ENCODE measurements around the gene PALM. TPM values are rescaled to one million over a fixed set of nuclear protein-coding genes. Genes with fewer than 3 reads are reported as not detected.

Gene PALM
- total RNA-seq, 2 experiments from 2014 or later, result 0.13 TPM; not detected in 1

- CTCF ChIA-PET, result interaction anchor here (0.6 kb wide), 1 partner anchor 159 kb away, joined by 4 read pairs; no protein-coding TSS in a partner anchor
- POLR2A ChIA-PET, result no interaction called here
These were observed 55.1 kb downstream of the PALM start for GRCh38 chr19:763869-764268.

DNA sequence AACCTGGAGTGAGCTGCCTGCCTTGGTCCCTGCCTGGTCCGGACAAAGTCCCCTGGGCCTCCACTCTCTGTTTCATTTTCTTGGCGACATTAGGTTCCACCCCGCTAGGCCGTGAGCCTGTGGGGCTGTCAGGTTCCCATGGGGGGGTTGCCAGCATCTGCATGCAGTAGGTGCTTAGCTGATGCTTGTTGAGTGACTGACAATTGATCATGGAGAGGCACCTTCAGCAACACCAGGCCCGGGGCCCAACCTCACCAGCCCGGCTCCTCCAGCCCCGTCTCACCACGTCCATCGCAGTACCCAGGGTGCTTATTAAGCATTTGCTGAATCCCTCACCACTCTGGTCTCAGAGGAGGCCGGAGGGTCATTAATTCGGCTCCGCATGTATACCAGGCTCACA is 55.6 kb downstream of the PALM start:
- CTCF ChIA-PET, result interaction anchor here (0.6 kb wide), 2 partner anchors 110 to 158 kb away, joined by 3 to 4 read pairs; no protein-coding TSS in a partner anchor
- POLR2A ChIA-PET, result no interaction called here

DNA sequence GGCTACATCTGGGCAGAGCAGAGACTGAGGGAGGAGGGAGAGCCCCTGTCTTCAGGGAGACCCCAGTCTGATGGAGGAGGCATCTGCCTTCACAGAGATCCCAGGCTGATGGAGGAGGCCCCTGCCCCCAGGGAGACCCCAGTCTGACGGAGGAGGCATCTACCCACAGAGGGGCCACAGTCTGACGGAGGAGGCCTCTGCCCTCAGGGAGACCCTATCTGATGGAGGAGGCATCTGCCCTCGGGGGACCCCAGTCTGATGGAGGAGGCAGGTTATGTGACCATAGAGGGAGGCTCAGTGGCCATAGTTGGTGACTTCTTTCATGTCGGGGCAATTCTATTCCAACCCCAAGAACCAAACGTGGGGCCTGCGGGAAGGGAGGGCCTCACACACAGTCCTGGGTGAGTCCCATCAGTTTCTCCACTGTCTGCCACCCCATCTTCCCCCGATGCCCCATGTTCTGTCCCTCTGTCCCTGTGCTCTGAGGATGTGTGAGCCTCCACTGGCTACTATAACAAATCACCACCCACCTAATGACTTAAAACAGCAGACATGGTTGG is 56.5 kb downstream of the PALM start:
- CTCF ChIA-PET, result no interaction called here
- POLR2A ChIA-PET, result no interaction called here

GRCh38 chr19:768424-768823 is 59.7 kb downstream of the PALM start:
- POLR2A ChIA-PET, result no interaction called here
- CTCF ChIA-PET, result no interaction called here

DNA sequence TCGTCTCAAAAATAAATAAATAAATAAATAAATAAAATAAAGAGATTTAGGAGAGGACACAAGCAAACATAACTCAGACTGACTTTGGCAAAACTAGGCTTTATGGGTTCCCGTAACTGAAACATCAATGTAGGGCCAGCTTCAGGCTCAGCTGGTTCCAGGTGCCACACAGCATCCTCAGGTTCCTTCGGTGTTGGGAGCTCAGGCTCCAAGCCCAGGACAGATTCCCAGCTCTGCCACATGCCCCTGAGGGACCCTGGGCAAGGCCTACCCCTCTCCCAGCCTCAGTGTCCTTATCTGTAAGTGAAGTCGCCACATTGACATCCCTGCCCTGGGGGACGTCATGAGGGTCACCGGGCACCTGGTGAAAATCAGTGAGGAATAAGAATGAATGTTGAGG is 60.9 kb downstream of the PALM start:
- POLR2A ChIA-PET, result interaction anchor here (0.7 kb wide), 1 partner anchor 138 kb away, joined by 4 read pairs; no protein-coding TSS in a partner anchor

DNA sequence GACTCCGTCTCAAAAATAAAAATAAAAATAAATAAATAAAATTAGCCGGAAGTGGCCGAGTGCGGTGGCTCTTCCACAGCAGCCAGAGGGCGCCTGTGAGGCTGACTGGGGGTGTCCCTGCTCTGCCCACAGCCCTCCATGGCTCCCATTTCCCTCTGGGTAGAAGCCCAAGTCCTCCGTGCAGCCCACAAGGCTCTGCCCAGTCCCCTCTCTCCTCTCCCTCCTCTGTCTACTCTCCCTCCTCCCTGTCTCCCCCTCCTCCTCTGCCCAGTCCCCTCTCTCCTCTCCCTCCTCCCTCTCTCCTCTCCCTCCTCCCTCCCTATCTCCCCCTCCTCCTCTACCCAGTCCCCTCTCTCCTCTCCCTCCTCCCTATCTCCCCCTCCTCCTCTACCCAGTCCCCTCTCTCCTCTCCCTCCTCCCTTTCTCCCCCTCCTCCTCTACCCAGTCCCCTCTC is 62.6 kb downstream of the PALM start:
- CTCF ChIA-PET, result interaction anchor here (1.0 to 1.2 kb wide), 2 partner anchors 30 to 88 kb away, joined by 3 read pairs; partner anchors contain the start of gene CFD
- POLR2A ChIA-PET, result no interaction called here

More for the DNA sequence above, 60.9 kb downstream of the PALM start:
- CTCF ChIA-PET, result interaction anchor here (0.6 to 1.3 kb wide), 12 partner anchors 9 to 1056 kb away, joined by 3 to 8 read pairs (median 4); partner anchors contain the start of gene WDR18

- POLR2A ChIA-PET, result no interaction called here
- CTCF ChIA-PET, result interaction anchor here (0.6 to 0.7 kb wide), 2 partner anchors 61 to 85 kb away, joined by 3 read pairs; no protein-coding TSS in a partner anchor
These were observed 63.3 kb downstream of the PALM start for GRCh38 chr19:772063-772462.

- POLR2A ChIA-PET, result no interaction called here
- CTCF ChIA-PET, result interaction anchor here (0.7 kb wide), 1 partner anchor 152 kb away, joined by 3 read pairs; no protein-coding TSS in a partner anchor
These were observed 64.1 kb downstream of the PALM start for GRCh38 chr19:772730-773436.

GRCh38 chr19:776549-776948 is 67.8 kb downstream of the PALM start:
- ChIA-PET POLR2A (no interaction called here), CTCF (no interaction called here)

DNA sequence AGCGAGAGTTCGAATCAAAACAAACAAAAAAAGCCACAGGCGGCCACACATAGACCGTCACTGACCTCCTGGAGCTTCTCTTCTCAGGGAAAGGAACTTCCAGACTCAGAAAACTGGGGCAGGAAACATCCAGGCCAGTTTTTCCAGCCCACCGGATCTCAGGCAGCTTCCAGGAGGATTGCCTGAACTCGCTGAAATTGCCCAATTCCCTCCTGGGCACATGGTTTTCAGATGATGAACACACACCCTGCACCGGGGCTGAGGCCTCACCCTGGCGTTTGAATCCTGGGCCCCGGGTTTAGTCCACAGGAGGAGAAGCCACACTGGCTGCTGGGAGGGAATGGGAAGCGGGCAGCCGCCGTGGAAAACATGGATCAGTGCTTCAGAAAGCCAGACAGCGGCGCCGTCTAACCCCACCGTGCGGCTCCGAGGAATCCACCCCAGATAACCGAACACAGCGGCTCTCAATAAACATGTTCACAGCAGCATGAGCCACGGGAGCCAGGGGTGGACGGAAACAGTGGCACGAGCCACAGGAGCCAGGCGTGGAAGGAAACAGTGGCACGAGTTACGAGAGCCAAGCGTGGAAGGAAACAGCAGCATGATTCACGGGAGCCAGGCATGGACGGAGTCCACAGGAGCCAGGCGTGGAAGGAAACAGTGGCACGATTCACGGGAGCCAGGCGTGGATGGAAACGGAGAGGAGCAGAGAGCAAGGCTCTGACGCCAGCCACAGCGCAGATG is 70.3 kb downstream of the PALM start:
- CTCF ChIA-PET, result no interaction called here
- POLR2A ChIA-PET, result interaction anchor here (0.7 kb wide), 1 partner anchor 228 kb away, joined by 7 read pairs; no protein-coding TSS in a partner anchor

GRCh38 chr19:780935-781334 is 72.2 kb downstream of the PALM start:
- CTCF ChIA-PET, result no interaction called here
- POLR2A ChIA-PET, result no interaction called here

- ChIA-PET POLR2A (no interaction called here), CTCF (no interaction called here)
These were observed 73.1 kb downstream of the PALM start for GRCh38 chr19:781800-782184.

GRCh38 chr19:782185-782877 is 73.6 kb downstream of the PALM start:
- ChIA-PET POLR2A (no interaction called here), CTCF (no interaction called here)

GRCh38 chr19:782878-783668 is 74.3 kb downstream of the PALM start:
- POLR2A ChIA-PET, result no interaction called here
- CTCF ChIA-PET, result no interaction called here

DNA sequence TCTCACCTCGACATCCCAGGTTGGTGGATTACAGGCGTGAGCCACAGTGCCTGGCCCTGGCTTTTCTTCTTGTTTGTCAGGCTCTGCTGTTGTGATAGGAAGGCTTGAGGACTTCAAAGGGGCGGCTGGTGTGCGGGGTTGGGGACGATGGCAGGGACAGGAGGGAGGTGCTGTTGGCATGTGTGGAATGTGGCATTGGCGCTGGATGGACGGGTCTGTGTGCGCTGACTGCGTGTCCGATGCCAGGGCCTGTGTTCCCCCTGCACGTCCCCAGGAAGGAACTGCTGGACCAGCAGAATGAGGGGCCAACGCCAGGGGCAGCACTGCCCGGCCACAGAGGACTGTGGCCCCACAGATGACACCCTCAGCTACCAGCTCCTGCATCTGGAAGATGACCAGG is 75.8 kb downstream of the PALM start:
- CTCF ChIA-PET, result interaction anchor here (1.1 kb wide), 1 partner anchor 74 kb away, joined by 3 read pairs; no protein-coding TSS in a partner anchor
- POLR2A ChIA-PET, result no interaction called here

GRCh38 chr19:787536-787935 is 78.8 kb downstream of the PALM start:
- CTCF ChIA-PET, result no interaction called here
- POLR2A ChIA-PET, result no interaction called here

DNA sequence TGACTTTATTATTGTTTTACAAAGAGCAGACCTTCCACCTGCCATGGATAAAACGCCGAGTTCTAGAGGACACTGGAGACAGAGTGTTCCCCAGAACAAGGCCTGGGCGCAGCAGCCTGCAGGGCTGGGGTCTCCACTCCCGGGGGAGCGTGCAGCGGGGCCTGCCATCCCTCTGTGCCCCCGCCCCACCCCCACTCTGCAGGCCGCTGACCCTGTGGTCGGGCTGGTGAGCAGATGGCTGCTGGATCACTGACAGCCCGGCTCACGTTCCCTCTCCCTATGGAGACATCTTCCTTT is 79.9 kb downstream of the PALM start:
- ChIA-PET CTCF (no interaction called here), POLR2A (no interaction called here)

DNA sequence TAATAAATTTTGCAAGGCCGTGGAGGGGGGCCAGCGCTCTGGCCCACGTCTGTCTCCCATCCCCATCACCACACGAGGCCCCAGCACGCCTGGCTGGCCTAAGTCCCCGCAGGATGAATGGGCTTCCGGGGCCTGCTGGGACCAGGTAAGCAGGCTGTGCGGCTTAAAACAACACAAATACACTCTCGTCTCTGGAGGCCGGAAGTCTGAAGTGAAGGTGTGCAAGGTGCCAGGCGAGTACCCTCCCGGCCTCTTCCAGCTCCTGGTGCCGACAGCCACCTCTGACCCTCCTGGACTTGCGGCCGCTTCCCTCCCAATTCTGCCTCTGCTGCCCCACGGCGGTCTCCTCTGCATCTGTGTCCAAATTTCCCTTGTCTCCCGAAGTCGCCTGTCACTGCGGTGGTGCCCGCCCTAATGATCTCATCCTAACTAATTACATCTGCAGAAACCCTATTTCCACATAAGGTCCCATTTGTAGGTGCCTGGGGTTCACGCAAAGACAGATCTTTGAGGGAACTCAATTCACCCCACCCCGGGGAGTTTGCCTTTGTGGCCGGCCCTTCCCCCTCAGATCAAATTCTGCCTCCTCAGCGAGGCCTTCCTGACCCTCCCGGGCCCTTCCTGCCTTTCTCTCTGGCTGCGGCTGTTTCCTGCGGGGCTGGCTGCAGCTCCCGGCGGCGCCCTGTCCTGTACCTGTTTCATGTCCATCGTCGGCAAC is 80.4 kb downstream of the PALM start:
- CTCF ChIA-PET, result no interaction called here
- POLR2A ChIA-PET, result no interaction called here

DNA sequence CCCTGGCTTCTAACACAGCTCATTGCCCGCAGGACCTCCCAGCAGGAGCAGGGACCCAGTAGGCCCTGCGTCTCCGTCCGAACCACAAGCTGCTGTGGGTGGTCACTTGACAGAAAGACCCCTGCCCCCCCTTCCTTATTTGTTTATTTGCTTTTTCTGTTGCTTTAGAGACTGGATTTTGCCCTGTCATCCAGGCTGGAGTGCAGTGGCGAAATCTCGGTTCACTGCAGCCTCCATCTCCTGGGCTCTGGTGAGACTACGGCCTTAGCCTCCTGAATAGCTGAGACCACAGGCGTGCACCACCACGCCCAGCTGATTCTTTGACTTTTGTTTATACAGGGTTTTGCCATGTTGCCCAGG is 80.9 kb downstream of the PALM start:
- CTCF ChIA-PET, result no interaction called here
- POLR2A ChIA-PET, result no interaction called here

All from activated CD8-positive, alpha-beta memory T cell treated with anti-CD3 and anti-CD28 coated beads for 36 hours (primary cell).